Erythroblast (primary cell): ENCODE data around the gene PROCR.
"Not testable (repeated sequence)": the region's sequence is repeated elsewhere in the genome, so short reads cannot be mapped to it uniquely, and the experiment has no call there.

ENCODE experiments used
- DNase-seq, 2 experiments: peaks; one replicate each; lab custom pipeline; 2025; lab: John Stamatoyannopoulos, UW
- GATA1 ChIP-seq: IDR thresholded peaks from 2 replicates; pipeline ENCODE4 v1.6.1; 2011; ENCODE audit warnings: low read depth, mild to moderate bottlenecking, control low read depth, low read length, moderate library complexity
- POLR2A ChIP-seq: IDR thresholded peaks from 2 replicates; pipeline ENCODE4 v1.6.1; 2011; ENCODE audit warnings: mild to moderate bottlenecking, low read length

PROCR gene

GRCh38 chr20:35146920-35147574 is 24.8 kb upstream of the PROCR start, which contains the start of gene EDEM2:
Gene EDEM2, minus strand, starts transcription at chr20:35147336. Its CDS starts 78 bp downstream, at chr20:35147258.
- peak; percentile 95 to 96 for DNase-seq
- TF ChIP-seq POLR2A (peak; percentile 86), GATA1 (no peak)

- DNase-seq = peak; percentile 61 to 68
Measured at GRCh38 chr20:35147575-35148071, 24.2 kb upstream of the PROCR start.

GRCh38 chr20:35150846-35151579 is 20.9 kb upstream of the PROCR start:
- DNase-seq = no peak
- no peak for TF ChIP-seq POLR2A
- TF ChIP-seq GATA1 = no peak

- no peak for TF ChIP-seq POLR2A
- no peak for TF ChIP-seq GATA1
- DNase-seq = no peak
Measured at GRCh38 chr20:35151736-35152135, 20.1 kb upstream of the PROCR start.

GRCh38 chr20:35155936-35156335 is 15.9 kb upstream of the PROCR start:
- DNase-seq = no peak
- TF ChIP-seq POLR2A (no peak), GATA1 (no peak)

- DNase-seq = no peak
- TF ChIP-seq POLR2A = no peak
- no peak for TF ChIP-seq GATA1
Measured at GRCh38 chr20:35156978-35157377, 14.9 kb upstream of the PROCR start.

- DNase-seq = not testable (repeated sequence)
Measured at GRCh38 chr20:35160341-35160740, 11.5 kb upstream of the PROCR start.

- not testable (repeated sequence) for DNase-seq
Measured at GRCh38 chr20:35164531-35164930, 7.3 kb upstream of the PROCR start.

GRCh38 chr20:35165221-35166185 is 6.4 kb upstream of the PROCR start:
- no peak for DNase-seq
- no peak for TF ChIP-seq GATA1
- TF ChIP-seq POLR2A = no peak

- TF ChIP-seq GATA1 (no peak), POLR2A (no peak)
- DNase-seq = peak in 1 of 2 experiments; percentile 15
Measured at GRCh38 chr20:35166242-35166830, 5.5 kb upstream of the PROCR start.

GRCh38 chr20:35167787-35168186 is 4.1 kb upstream of the PROCR start:
- TF ChIP-seq POLR2A (no peak), GATA1 (no peak)
- no peak for DNase-seq

- not testable (repeated sequence) for DNase-seq
Measured at GRCh38 chr20:35168701-35169409, 3.0 kb upstream of the PROCR start.

GRCh38 chr20:35171438-35171752 is 477 bp upstream of the PROCR start:
- TF ChIP-seq GATA1 = no peak
- no peak for TF ChIP-seq POLR2A
- DNase-seq = no peak

GRCh38 chr20:35172434-35172806 is 548 bp downstream of the PROCR start:
- DNase-seq = no peak
- no peak for TF ChIP-seq POLR2A
- TF ChIP-seq GATA1 = no peak
